GM23248 (cell line): ENCODE results near the gene KNTC1.

Source experiments
- EZH2 ChIP-seq: fragments of 200-600 bp; sonication (generic); IDR thresholded peaks from 2 replicates; pipeline ENCODE4 v1.6.1; 2018; ENCODE audit warnings: antibody characterized with exemption, mild to moderate bottlenecking; ENCODE audit not compliant: insufficient read depth, poor library complexity, severe bottlenecking
- EZH2phosphoT487 ChIP-seq: fragments of 200-600 bp; sonication (generic); IDR thresholded peaks from 2 replicates; pipeline ENCODE4 v1.6.1; 2018; ENCODE audit warnings: antibody characterized with exemption, moderate library complexity, mild to moderate bottlenecking, low read depth; ENCODE audit not compliant: insufficient read depth

DNA sequence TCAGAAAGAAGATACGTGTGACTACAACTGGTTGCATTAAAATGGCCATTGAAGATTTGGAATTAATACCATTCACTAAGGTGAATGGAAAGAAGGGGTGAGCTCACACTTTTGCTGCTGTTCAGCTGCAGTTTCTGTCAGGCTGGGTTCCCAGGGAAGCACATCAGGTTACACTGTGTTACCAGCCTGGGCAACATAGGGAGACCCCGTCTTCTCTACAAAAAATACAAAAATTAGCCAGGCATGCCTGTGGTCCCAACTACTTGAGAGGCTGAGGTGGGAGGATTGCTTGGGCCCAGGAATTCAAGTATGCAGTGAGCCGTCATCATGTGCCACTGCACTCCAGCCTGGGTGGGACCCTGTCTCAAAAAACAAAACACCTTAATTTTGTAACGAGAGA is 13.4 kb upstream of the KNTC1 start:
- TF ChIP-seq EZH2 (no peak), EZH2phosphoT487 (no peak)
